ENCODE measurements around the gene RRAS. TPM values are rescaled to one million over a fixed set of nuclear protein-coding genes. Genes with fewer than 3 reads are reported as not detected.

RRAS gene
- total and polyA plus RNA-seq, 2 of the 4 experiments (the other 2 are of a cell fraction) = 50.2 to 241 TPM

DNA sequence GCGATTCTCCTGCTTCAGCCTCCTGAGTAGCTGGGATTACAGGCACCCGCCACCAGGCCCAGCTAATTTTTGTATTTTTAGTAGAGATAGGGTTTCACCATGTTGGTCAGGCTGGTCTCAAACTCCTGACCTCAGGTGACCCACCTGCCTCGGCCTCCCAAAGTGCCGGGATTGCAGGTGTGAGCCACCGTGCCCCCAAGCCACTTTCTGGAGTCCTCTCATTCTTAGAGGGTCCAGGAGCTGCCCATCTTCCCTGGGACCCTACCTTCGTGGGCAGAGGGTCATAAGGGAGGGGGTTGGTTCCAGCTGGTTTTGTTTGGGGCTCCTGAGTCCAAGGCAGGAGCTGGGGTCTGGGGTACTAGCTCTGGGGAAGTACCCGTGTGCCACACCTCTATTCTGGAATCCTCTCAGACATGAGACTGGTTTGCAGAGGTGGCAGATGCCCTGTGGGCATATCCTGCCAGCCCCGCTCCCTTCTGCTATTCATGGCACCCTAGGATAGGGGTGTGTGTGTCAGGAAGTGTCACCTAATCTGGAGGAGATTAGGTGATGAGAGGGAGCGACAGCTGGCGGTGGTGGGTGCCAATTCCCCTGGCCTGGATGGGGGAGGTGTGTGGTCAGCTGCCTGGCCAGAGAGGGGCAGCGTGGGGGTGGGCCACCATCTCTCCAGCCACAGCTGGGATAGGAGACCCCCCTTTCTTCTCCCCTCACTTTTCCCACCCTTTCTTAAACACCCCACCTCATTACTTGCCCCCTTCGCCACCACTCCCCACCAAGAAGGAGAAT is 39.2 kb upstream of the RRAS start:
- dilution Hi-C loops (cut with HindIII; ENCODE audit: low sequenced_read_pairs, unreplicated experiment) = no loop called here

More for the DNA sequence above, 39.2 kb upstream of the RRAS start:
- Histone ChIP-seq H3K4me3 (ENCODE audit: insufficient read depth, low read depth, low read length) (no peak overlapping the region), H4K20me1 (ENCODE audit: insufficient read depth, low read length) (peaks cover 49% of the 10 kb centered on the region), H2AK5ac (ENCODE audit: low read depth, low read length) (no peak overlapping the region), H2BK20ac (ENCODE audit: low read depth, low read length) (no peak overlapping the region), H3K23ac (ENCODE audit: low read depth, low read length) (no peak overlapping the region; the same call in 1 of the 2 replicates), H3K4me1 (ENCODE audit: control insufficient read depth, insufficient read depth, low read length) (peaks cover 13% of the 10 kb centered on the region), H3K36me3 (ENCODE audit: control insufficient read depth, insufficient read depth, low read length) (peaks cover 16% of the 10 kb centered on the region), H3K4me2 (ENCODE audit: low read depth, low read length) (no peak overlapping the region; the same call in 1 of the 2 replicates), H3K27ac (ENCODE audit: insufficient read depth, low read length) (no peak overlapping the region), H4K91ac (ENCODE audit: insufficient read depth, low read depth, low read length) (no peak overlapping the region), H3K79me1 (ENCODE audit: low read depth in 1 of 2, low read length in 2 of 2) (peaks cover 16 to 57% of the 10 kb centered on the region in 2 experiments), H2BK120ac (ENCODE audit: low read depth, low read length) (no peak overlapping the region), H3K18ac (ENCODE audit: low read depth, low read length) (no peak overlapping the region), H2BK15ac (ENCODE audit: low read depth, low read length) (no peak overlapping the region), H3K27me3 (ENCODE audit: control insufficient read depth, insufficient read depth, low read length) (no peaks in the 10 kb centered on the region), H2BK5ac (ENCODE audit: low read depth, low read length, poor library complexity, severe bottlenecking) (no peak overlapping the region), H3K14ac (replicated peaks; ENCODE audit: low read depth, low read length) (no peak overlapping the region), H4K5ac (ENCODE audit: low read depth, low read length) (no peak overlapping the region), H3K4ac (ENCODE audit: low read depth, low read length) (no peak overlapping the region), H2AK9ac (replicated peaks; ENCODE audit: low read depth, low read length, poor library complexity) (no peak overlapping the region), H3K9me3 (ENCODE audit: control insufficient read depth, insufficient read depth, low read length) (no peaks in the 10 kb centered on the region), H2AFZ (replicated peaks; ENCODE audit: low read length, poor library complexity) (no peak overlapping the region), H4K8ac (ENCODE audit: low read depth in 2 of 2, low read length in 2 of 2) (no peak overlapping the region), H3K56ac (ENCODE audit: extremely low read depth, insufficient read depth, low read length) (no peak overlapping the region), H3K9me1 (ENCODE audit: insufficient read depth, low read length) (peaks cover 3% of the 10 kb centered on the region; the same call in 1 of the 2 replicates), H3K9ac (ENCODE audit: low read depth, low read length) (no peak overlapping the region)
- DNase-seq (no peak), ATAC-seq (ENCODE audit: low read depth) (no peak)
- ChIA-PET CTCF (interaction anchor here (0.6 to 1.0 kb wide), 2 partner anchors 109 to 312 kb away, joined by 3 to 4 read pairs; no protein-coding TSS in a partner anchor), POLR2A (ENCODE audit: unreplicated experiment) (no interaction called here)
- in situ Hi-C loops (cut with MboI; ENCODE audit: low sequenced_read_pairs) (no loop called here), intact Hi-C loops (cut with micrococcal nuclease) (loop anchor here (5.0 kb wide), 1 partner anchor 87 kb away; the partner anchor contains the start of gene PRR12)
- WGBS, 2 experiments (ENCODE audit: extremely low coverage in 2 of 2, insufficient read length in 1 of 2) = 62% methylated on average over 2 of the region's 12 CpGs; no CpG with 5 or more reads in 1 of the 2 experiments
- TF ChIP-seq MAZ (IDR thresholded peaks at IDR 0.05; ENCODE audit: borderline replicate concordance, low read depth, low read length) (no peak), SMC3 (IDR thresholded peaks at IDR 0.05; ENCODE audit: low read depth, low read length) (no peak), MXI1 (IDR thresholded peaks at IDR 0.05; ENCODE audit: borderline replicate concordance, low read depth, low read length) (no peak), NFE2L2 (IDR thresholded peaks at IDR 0.05; ENCODE audit: low read depth, low read length) (no peak), CHD1 (IDR thresholded peaks at IDR 0.05; ENCODE audit: low read depth, low read length) (no peak)
- BruUV-seq (replicated peaks) = no TSS peak

Measured in IMR-90 (cell line).